K562 (cell line): ENCODE data around the gene SEC14L1. TPM values are rescaled to one million over a fixed set of nuclear protein-coding genes. Genes with fewer than 3 reads are reported as not detected.

Source experiments
- BDP1 ChIP-seq: IDR thresholded peaks from 3 replicates; pipeline ENCODE4 v1.6.1; 2011; ENCODE audit not compliant: insufficient read length, insufficient read depth
- BHLHE40 ChIP-seq: IDR thresholded peaks from 2 replicates; pipeline ENCODE4 v1.6.1; 2011; ENCODE audit warnings: low read length, improper control_type of control experiment
- BRCA1 ChIP-seq, 2 experiments: fragments of 450-650 bp in 1 of 2; sonication (generic) in 1 of 2; formaldehyde crosslinking in 1 of 2; IDR thresholded peaks; 2 replicates each; pipeline versions ENCODE4 v1.5.0 to v1.6.1; 2017 to 2020; ENCODE audit warnings: mild to moderate bottlenecking in 1 of 2, missing genetic modification reagents in 1 of 2
- CREB3 ChIP-seq: fragments of 450-650 bp; conservative IDR thresholded peaks from 2 replicates; pipeline ENCODE4 v1.6.1; 2016; ENCODE audit warnings: missing genetic modification characterization, low read depth, mild to moderate bottlenecking, missing compliant biosample characterization, moderate library complexity
- CREBBP ChIP-seq: IDR thresholded peaks from one replicate; pipeline ENCODE4 v1.6.1; 2012; ENCODE audit warnings: low read depth, mild to moderate bottlenecking, control low read depth, inconsistent platforms, low read length
- DMBX1 ChIP-seq: fragments of 250-450 bp; sonication (Bioruptor Pico); IDR thresholded peaks from 2 replicates; pipeline ENCODE4 v1.8.0; 2022; ENCODE audit warnings: inconsistent platforms, mild to moderate bottlenecking, moderate library complexity, borderline replicate concordance
- ESRRB ChIP-seq: fragments of 250-450 bp; sonication (Bioruptor Pico); IDR thresholded peaks from 2 replicates; pipeline ENCODE4 v1.5.0; 2020; ENCODE audit warnings: mild to moderate bottlenecking, moderate library complexity, borderline replicate concordance
- GTF2E2 ChIP-seq: fragments of 200-800 bp; sonication (Bioruptor generic); IDR thresholded peaks from 2 replicates; pipeline ENCODE4 v1.6.1; 2016; ENCODE audit warnings: missing genetic modification characterization, missing compliant biosample characterization
- MAFK ChIP-seq: IDR thresholded peaks from 2 replicates; pipeline ENCODE4 v1.6.1; 2011; ENCODE audit warnings: low read length, improper control_type of control experiment
- NCOA6 ChIP-seq: fragments of 450-650 bp; IDR thresholded peaks from 2 replicates; pipeline ENCODE4 v1.6.1; 2017; ENCODE audit warnings: mild to moderate bottlenecking
- NCOR1 ChIP-seq: fragments of 450-650 bp; IDR thresholded peaks from 2 replicates; pipeline ENCODE4 v1.6.1; 2016; ENCODE audit warnings: mild to moderate bottlenecking, moderate library complexity
- NFE2L1 ChIP-seq: fragments of 450-650 bp; IDR thresholded peaks from 2 replicates; pipeline ENCODE4 v1.6.1; 2016; ENCODE audit warnings: missing genetic modification characterization, low read depth, mild to moderate bottlenecking, missing compliant biosample characterization, moderate library complexity, borderline replicate concordance
- NFIC ChIP-seq: fragments of 450-650 bp; IDR thresholded peaks from 2 replicates; pipeline ENCODE4 v1.6.1; 2017; ENCODE audit warnings: mild to moderate bottlenecking, inconsistent platforms
- NR4A1 ChIP-seq, 2 experiments: fragments of 250-450 bp in 1 of 2; fragments of 450-650 bp in 1 of 2; sonication (Bioruptor Pico) in 1 of 2; IDR thresholded peaks; 2 replicates each; pipeline versions ENCODE4 v1.4.0 to v1.6.1; 2016 to 2020; ENCODE audit warnings: mild to moderate bottlenecking in 2 of 2, missing compliant biosample characterization in 1 of 2, missing genetic modification characterization in 1 of 2, moderate library complexity in 1 of 2
- PHTF2 ChIP-seq: fragments of 250-450 bp; sonication (Bioruptor Pico); IDR thresholded peaks from 2 replicates; pipeline ENCODE4 v1.5.0; 2021; ENCODE audit warnings: mild to moderate bottlenecking
- SIN3A ChIP-seq, 2 experiments: fragments of 150-350 bp in 1 of 2; IDR thresholded peaks; 2 replicates each; pipeline ENCODE4 v1.6.1; 2011 to 2016; ENCODE audit warnings: borderline replicate concordance in 2 of 2, low read depth in 2 of 2, low read length in 2 of 2, mild to moderate bottlenecking in 2 of 2, moderate library complexity in 2 of 2; ENCODE audit not compliant: control insufficient read depth in 1 of 2
- TAF7 ChIP-seq: fragments of 450-650 bp; IDR thresholded peaks from 2 replicates; pipeline ENCODE4 v1.6.1; 2016; ENCODE audit warnings: missing genetic modification characterization, missing compliant biosample characterization
- XRCC3 ChIP-seq: fragments of 450-650 bp; IDR thresholded peaks from 2 replicates; pipeline ENCODE4 v1.6.1; 2017; ENCODE audit warnings: mild to moderate bottlenecking, moderate library complexity
- ZBTB26 ChIP-seq: fragments of 450-650 bp; formaldehyde crosslinking; IDR thresholded peaks from 2 replicates; pipeline ENCODE4 v1.4.0; 2022; ENCODE audit warnings: missing genetic modification characterization
- ZBTB9 ChIP-seq: fragments of 450-650 bp; formaldehyde crosslinking; IDR thresholded peaks from 2 replicates; pipeline ENCODE4 v1.4.0; 2020; ENCODE audit warnings: mild to moderate bottlenecking, moderate library complexity
- ZKSCAN3 ChIP-seq: fragments of 250-450 bp; sonication (Bioruptor Pico); IDR thresholded peaks from 2 replicates; pipeline ENCODE4 v1.4.0; 2020
- ZNF140 ChIP-seq: fragments of 250-450 bp; sonication (Bioruptor Pico); IDR thresholded peaks from 2 replicates; pipeline ENCODE4 v1.8.0; 2021; ENCODE audit warnings: moderate library complexity, mild to moderate bottlenecking, inconsistent platforms
- ZNF174 ChIP-seq: fragments of 250-450 bp; sonication (Bioruptor Pico); IDR thresholded peaks from 2 replicates; pipeline ENCODE4 v1.4.0; 2020; ENCODE audit warnings: mild to moderate bottlenecking
- ZNF561 ChIP-seq: fragments of 450-650 bp; formaldehyde crosslinking; conservative IDR thresholded peaks from 2 replicates; pipeline ENCODE4 v1.4.0; 2020; ENCODE audit warnings: mild to moderate bottlenecking, moderate library complexity
- polyA plus RNA-seq, 8 experiments: library from polyadenylated mRNA; depleted of rRNA in 4 of 8; stranded (reverse) in 5 of 8; unstranded in 3 of 8; fragments of >200 nt; fragmentation: Nextera tagmentation in 2 of 8; fragmentation: Illumina TruSeq in 1 of 8; extraction: Ambion mirVana in 2 of 8; extraction: Trizol in 1 of 8; gene quantifications; 2 replicates each; pipeline versions ENCODE4 v1.2.1 to v1.2.3, GENCODE V29; 2011 to 2014; ENCODE audit warnings: inconsistent platforms in 1 of 8, missing spikeins in 1 of 8
- total RNA-seq, 7 experiments: library from RNA; depleted of rRNA in 6 of 7; stranded (reverse); fragments of >200 nt in 6 of 7; fragmentation: Illumina TruSeq in 2 of 7; extraction: Trizol in 2 of 7; gene quantifications; 2 replicates each; pipeline versions ENCODE4 v1.2.1 to v1.2.3, GENCODE V29; 2011 to 2021; ENCODE audit warnings: low replicate concordance in 1 of 7
- TF ChIP-seq, protein P1 (sequence below): fragments of 250-450 bp; sonication (Bioruptor Pico); IDR thresholded peaks from 2 replicates; pipeline ENCODE4 v1.8.0; 2021; ENCODE audit warnings: borderline replicate concordance, mild to moderate bottlenecking, moderate library complexity; ENCODE audit not compliant: poor library complexity, severe bottlenecking

SEC14L1 gene
- total and polyA plus RNA-seq, 9 of the 15 experiments (the other 6 are each of a cell fraction or from before 2014, with no cell fraction given): 3.1 to 39.7 (median 15.2) TPM

GRCh38 chr17:77233635-77234334 lies 93.0 kb downstream of the SEC14L1 start (continued):
- peak; percentile 66 for TF ChIP-seq NFE2L1 (tag)
- no peak for TF ChIP-seq ZNF140
- no peak for TF ChIP-seq CREBBP
- TF ChIP-seq NCOA6: no peak
- peak; percentile 70; the same call in 1 of the 2 replicates for TF ChIP-seq XRCC3
- TF ChIP-seq MAFK: peak; percentile 97
- no peak for TF ChIP-seq BHLHE40
- no peak for TF ChIP-seq ESRRB (CRISPR knock-in tag)
- TF ChIP-seq NCOR1: peak; percentile 60; the same call in 1 of the 2 replicates
- no peak for TF ChIP-seq GTF2E2 (tag)
- TF ChIP-seq BRCA1 (IDR thresholded peaks at IDR 0.05): no peak
- TF ChIP-seq BRCA1 (CRISPR knock-in tag; IDR thresholded peaks at IDR 0.05): no peak
- TF ChIP-seq, protein P1, sequence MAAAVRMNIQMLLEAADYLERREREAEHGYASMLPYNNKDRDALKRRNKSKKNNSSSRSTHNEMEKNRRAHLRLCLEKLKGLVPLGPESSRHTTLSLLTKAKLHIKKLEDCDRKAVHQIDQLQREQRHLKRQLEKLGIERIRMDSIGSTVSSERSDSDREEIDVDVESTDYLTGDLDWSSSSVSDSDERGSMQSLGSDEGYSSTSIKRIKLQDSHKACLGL: no peak
- TF ChIP-seq NR4A1 (CRISPR knock-in tag; IDR thresholded peaks at IDR 0.05): no peak
- no peak for TF ChIP-seq NR4A1 (tag; IDR thresholded peaks at IDR 0.05)
- TF ChIP-seq SIN3A (IDR thresholded peaks at IDR 0.05; ENCODE audit: borderline replicate concordance in 2 of 2, control insufficient read depth in 1 of 2, low read depth in 2 of 2, low read length in 2 of 2): no peak
- 0 out of 2 replicates have a peak, but pooled peaks have one; percentile 21 for TF ChIP-seq NFIC
- no peak for TF ChIP-seq BDP1
- no peak for TF ChIP-seq CREB3 (tag)
- no peak for TF ChIP-seq PHTF2 (CRISPR knock-in tag)
- TF ChIP-seq ZKSCAN3: no peak
- TF ChIP-seq ZBTB26: no peak
- no peak for TF ChIP-seq ZBTB9 (CRISPR knock-in tag)
- no peak for TF ChIP-seq DMBX1
- TF ChIP-seq ZNF174 (CRISPR knock-in tag): no peak
- TF ChIP-seq ZNF561 (CRISPR knock-in tag): no peak
- no peak for TF ChIP-seq TAF7 (tag)
